ENCODE data around the gene LRRTM2. TPM values are rescaled to one million over a fixed set of nuclear protein-coding genes. Genes with fewer than 3 reads are reported as not detected.

Gene LRRTM2
- total and polyA plus RNA-seq, 10 of the 15 experiments (the other 5 are each of a cell fraction or from before 2014, with no cell fraction given): 0.04 to 0.14 (median 0.06) TPM; not detected in 2

GRCh38 chr5:138912093-138912492, 37.0 kb upstream of the LRRTM2 start:
- Histone ChIP-seq H3K36me3 (ENCODE audit: control insufficient read depth in 2 of 2, insufficient read depth in 2 of 2, low read length in 1 of 2) (no peaks in the 10 kb centered on the region; a peak in 1 of 4 replicates), H3K4me3 (no peak overlapping the region), H3K4me1 (ENCODE audit: control insufficient read depth, insufficient read depth, low read length) (no peaks in the 10 kb centered on the region), H3K79me2 (ENCODE audit: control insufficient read depth, insufficient read depth, low read length) (no peaks in the 10 kb centered on the region), H3K27ac (ENCODE audit: control insufficient read depth, insufficient read depth) (no peak overlapping the region), H4K20me1 (ENCODE audit: control insufficient read depth, insufficient read depth) (no peaks in the 10 kb centered on the region), H3K9me3 (replicated peaks; ENCODE audit: control insufficient read depth, insufficient read depth, low read length) (no peaks in the 10 kb centered on the region), H3K4me2 (ENCODE audit: control insufficient read depth, insufficient read depth) (no peak overlapping the region), H3K9ac (ENCODE audit: control insufficient read depth, insufficient read depth, low read length) (no peak overlapping the region), H3K27me3 (replicated peaks in 1 of 2; ENCODE audit: control insufficient read depth in 2 of 2, insufficient read depth in 2 of 2, low read length in 1 of 2) (no peaks in the 10 kb centered on the region), H2AFZ (ENCODE audit: control insufficient read depth, low read depth, low read length) (no peak overlapping the region)
- ATAC-seq (no peak), FAIRE-seq (no peak), DNase-seq (ENCODE audit: low read depth, low spot score) (no peak)
- 95% methylated on average over 4 of the region's 4 CpGs for WGBS (ENCODE audit: insufficient coverage, insufficient replicate concordance, low lambda C conversion rate, missing lambda C conversion rate)
- SMC1A ChIA-PET (ENCODE audit: uncharacterized antibody, unreplicated experiment): interaction anchor here (0.6 kb wide), 1 partner anchor 361 kb away, joined by 3 read pairs; no protein-coding TSS in a partner anchor
- BruUV-seq (replicated peaks): no TSS peak
- RAD21 ChIA-PET (ENCODE audit: unreplicated experiment): no interaction called here
- intact Hi-C loops (cut with micrococcal nuclease; ENCODE audit: unreplicated experiment) (no loop called here), in situ Hi-C loops (cut with MboI) (no loop called here)
- POLR2A ChIA-PET: no interaction called here
- no peak for TF ChIP-seq NBN (IDR thresholded peaks at IDR 0.05)
- TF ChIP-seq SIN3A (IDR thresholded peaks at IDR 0.05; ENCODE audit: low read depth, low read length): no peak
- TF ChIP-seq GABPA (IDR thresholded peaks at IDR 0.05; ENCODE audit: low read depth): no peak
- no peak for TF ChIP-seq CUX1 (IDR thresholded peaks at IDR 0.05; ENCODE audit: insufficient replicate concordance, low read depth, low read length)
- TF ChIP-seq MXI1 (IDR thresholded peaks at IDR 0.05; ENCODE audit: low read depth, low read length): no peak
- no peak for TF ChIP-seq NFYA (IDR thresholded peaks at IDR 0.05; ENCODE audit: borderline replicate concordance, low read depth, low read length)
- no peak for TF ChIP-seq MAX (IDR thresholded peaks at IDR 0.05; ENCODE audit: low read depth, low read length)
- no peak for TF ChIP-seq SMAD5 (IDR thresholded peaks at IDR 0.05; ENCODE audit: low read depth)
- no peak for TF ChIP-seq IRF4 (IDR thresholded peaks at IDR 0.05; ENCODE audit: low read depth, low read length)
- no peak for TF ChIP-seq HDAC6 (IDR thresholded peaks at IDR 0.05; ENCODE audit: unreplicated experiment)
- no peak for TF ChIP-seq ZNF217 (IDR thresholded peaks at IDR 0.05)
- TF ChIP-seq SMARCA5 (IDR thresholded peaks at IDR 0.05): no peak
- TF ChIP-seq USF1 (IDR thresholded peaks at IDR 0.05; ENCODE audit: borderline replicate concordance, extremely low read length, insufficient read depth, low read depth, low read length): no peak
- TF ChIP-seq RAD21 (IDR thresholded peaks at IDR 0.05; ENCODE audit: insufficient read depth, low read depth, low read length): no peak
- no peak for TF ChIP-seq YBX1 (IDR thresholded peaks at IDR 0.05)
- TF ChIP-seq HDAC2 (IDR thresholded peaks at IDR 0.05): no peak
- no peak for TF ChIP-seq DPF2 (IDR thresholded peaks at IDR 0.05)
- CTCF ChIA-PET: no interaction called here

All from GM12878 (cell line).